Panc1 (cell line): ENCODE data around the gene SPTBN4.

Experiments
- CTCF ChIP-seq: fragments of 450-650 bp; IDR thresholded peaks from 2 replicates; pipeline ENCODE4 v1.5.1; 2017; ENCODE audit warnings: mild to moderate bottlenecking
- POLR2AphosphoS5 ChIP-seq: IDR thresholded peaks from 2 replicates; pipeline ENCODE4 v1.6.1; 2012; ENCODE audit warnings: mild to moderate bottlenecking, low read depth, low read length, moderate library complexity
- REST ChIP-seq, 2 experiments: IDR thresholded peaks; 2 replicates each; pipeline ENCODE4 v1.6.1; 2011 to 2012; ENCODE audit warnings: low read depth in 2 of 2, control low read depth in 1 of 2, low read length in 1 of 2, mild to moderate bottlenecking in 1 of 2, moderate library complexity in 1 of 2; ENCODE audit not compliant: insufficient read depth in 1 of 2
- SIN3A ChIP-seq: IDR thresholded peaks from 2 replicates; pipeline ENCODE4 v1.6.1; 2012; ENCODE audit warnings: low read depth, mild to moderate bottlenecking, low read length, moderate library complexity, borderline replicate concordance; ENCODE audit not compliant: insufficient read depth
- TCF7L2 ChIP-seq: IDR thresholded peaks from 2 replicates; pipeline ENCODE4 v1.6.1; 2011; ENCODE audit warnings: mild to moderate bottlenecking, low read depth, low read length, inconsistent platforms

GRCh38 chr19:40511487-40511886 is 44.7 kb downstream of the SPTBN4 start:
- TF ChIP-seq CTCF (no peak), SIN3A (no peak), REST (IDR thresholded peaks at IDR 0.05; ENCODE audit: insufficient read depth in 1 of 2, low read depth in 2 of 2, low read length in 1 of 2) (no peak), TCF7L2 (no peak), POLR2AphosphoS5 (no peak)
